Psoas muscle (tissue), 8 donors: ENCODE measurements around the gene GEMIN5. TPM values are rescaled to one million over a fixed set of nuclear protein-coding genes. Genes with fewer than 3 reads are reported as not detected.

ENCODE experiments used
- ATAC-seq, 4 donors: fragments of 200-7000 bp; cut with Tn5 transposase; one replicate each; pipeline ENCODE4 v1.9.1; 2020; ENCODE audit warnings: moderate library complexity in 3 of 4, mild to moderate bottlenecking in 2 of 4
- DNase-seq, 2 donors: peaks; one replicate each; pipeline ENCODE4 v3.0.0-alpha.2; 2020
- H3K27ac ChIP-seq: fragments of 200-600 bp; one replicate; pipeline ENCODE4 v1.8.0; 2022
- H3K27me3 ChIP-seq, 3 donors: fragments of 200-600 bp in 1 of 3; one replicate each; pipeline versions ENCODE4 v1.6.1 to v1.8.0; 2013 to 2022; ENCODE audit warnings: low read length in 2 of 3, mild to moderate bottlenecking in 2 of 3, moderate library complexity in 1 of 3; ENCODE audit not compliant: insufficient read depth in 3 of 3
- H3K36me3 ChIP-seq, 2 donors: fragments of 200-600 bp in 1 of 2; one replicate each; pipeline versions ENCODE4 v1.6.1 to v1.8.0; 2013 to 2022; ENCODE audit warnings: low read depth in 1 of 2, mild to moderate bottlenecking in 1 of 2, moderate library complexity in 1 of 2; ENCODE audit not compliant: insufficient read depth in 1 of 2
- H3K4me1 ChIP-seq: fragments of 200-600 bp; one replicate; pipeline ENCODE4 v1.8.0; 2022
- H3K4me3 ChIP-seq: fragments of 200-600 bp; one replicate; pipeline ENCODE4 v1.8.0; 2022; ENCODE audit warnings: mild to moderate bottlenecking
- H3K9me3 ChIP-seq: fragments of 200-600 bp; one replicate; pipeline ENCODE4 v1.8.0; 2022
- CTCF ChIP-seq: fragments of 200-600 bp; IDR thresholded peaks from one replicate; pipeline ENCODE4 v1.8.0; 2022; ENCODE audit warnings: antibody characterized with exemption
- WGBS, 3 donors: extraction: QIAGEN DNeasy Blood & Tissue Kit; methylation state at CpG; one replicate each; pipeline versions ENCODE4 v1.1.6 to v1.1.7; 2013; 5-methylcytosine and 5-hydroxymethylcytosine counted together
- intact Hi-C, 2 donors: fragments of 100-400 bp; cut with DNase I; formaldehyde crosslinking; loops; one replicate each; pipeline versions ENCODE4 v1.11.0 to v1.14.2; 2022
- polyA plus RNA-seq, 3 donors: library from polyadenylated mRNA; stranded (reverse); fragments of 200-250 nt; gene quantifications; one replicate each; pipeline ENCODE4 v1.2.3, GENCODE V29; 2013
- total RNA-seq, 4 donors: library from RNA; stranded (reverse); fragmentation: NEBNext Ultra II Directional in 2 of 4; extraction: Animal tissue kit (Norgen Biotek cat#: 25700) in 2 of 4; gene quantifications; one replicate each; pipeline versions ENCODE4 v1.2.1 to v1.2.4, GENCODE V29; 2021 to 2023
- donor health status: healthy with polysubstance abuse.
- donor health status: DM: no; HTN: no; CAD: no; lungs with moderate emphysema.
- donor health status: Bipolar disorder and iron deficiency.
- donor health status: healthy.
- donor health status: DM: yes; HTN: yes; CAD: no.
- donor health status: DM: no; HTN: no; CAD: no.
- donor health status: DM: no; HTN: no; CAD: no.
- donor health status: DM: yes; HTN: yes; CAD: no.

Gene GEMIN5
- total and polyA plus RNA-seq, 7 donors, result 6.6 to 23.1 (median 16.7) TPM

GRCh38 chr5:154849791-154850201 lies 88.2 kb downstream of the GEMIN5 start:
- 13 to 16% (median 14%) methylated on average over 2 of the region's 2 CpGs for WGBS, 3 donors
- DNase-seq (no peak), ATAC-seq (peak in 3 of 4 donors; percentile 15 to 42 (median 18))
- Histone ChIP-seq H3K4me1 (peaks cover 18% of the 10 kb centered on the region), H3K27ac (peak overlapping the region; percentile 64), H3K27me3 (no peaks in the 10 kb centered on the region), H3K9me3 (no peaks in the 10 kb centered on the region), H3K4me3 (peak overlapping the region; percentile 67), H3K36me3 (no peaks in the 10 kb centered on the region)
- intact Hi-C loops, result no loop called here
- TF ChIP-seq CTCF, result no peak

- peak overlapping the region; percentile 64 for H3K27ac ChIP-seq
- intact Hi-C loops, result no loop called here
- no peak for ATAC-seq
Measured at GRCh38 chr5:154849264-154849785, 88.7 kb downstream of the GEMIN5 start.

GRCh38 chr5:154844809-154845208 lies 93.2 kb downstream of the GEMIN5 start:
- no peak overlapping the region for H3K27ac ChIP-seq
- intact Hi-C loops, result no loop called here

More at GRCh38 chr5:154849264-154849785, 88.7 kb downstream of the GEMIN5 start:
- H3K4me1 ChIP-seq, result peaks cover 18% of the 10 kb centered on the region
- H3K36me3 ChIP-seq, result no peaks in the 10 kb centered on the region
- no peaks in the 10 kb centered on the region for H3K27me3 ChIP-seq
- no peak for DNase-seq
- TF ChIP-seq CTCF, result no peak
- WGBS, 3 donors, result 38 to 48% (median 45%) methylated on average over 6 of the region's 6 CpGs
- H3K4me3 ChIP-seq, result peak overlapping the region; percentile 67
- no peaks in the 10 kb centered on the region for H3K9me3 ChIP-seq

GRCh38 chr5:154842689-154843530 lies 95.1 kb downstream of the GEMIN5 start:
- intact Hi-C loops, result no loop called here
- H3K36me3 ChIP-seq, result peaks cover 0 to 4% of the 10 kb centered on the region in 2 donors
- H3K27me3 ChIP-seq, result no peaks in the 10 kb centered on the region
- DNase-seq, result no peak
- H3K27ac ChIP-seq, result no peak overlapping the region
- no peaks in the 10 kb centered on the region for H3K9me3 ChIP-seq
- ATAC-seq, result no peak
- H3K4me1 ChIP-seq, result no peaks in the 10 kb centered on the region
- TF ChIP-seq CTCF, result no peak
- 88 to 94% (median 91%) methylated on average over 6 of the region's 6 CpGs for WGBS, 3 donors
- H3K4me3 ChIP-seq, result no peak overlapping the region

More at GRCh38 chr5:154844809-154845208, 93.2 kb downstream of the GEMIN5 start:
- Histone ChIP-seq H3K27me3 (no peaks in the 10 kb centered on the region), H3K4me1 (peaks cover 9% of the 10 kb centered on the region), H3K36me3 (no peaks in the 10 kb centered on the region), H3K4me3 (no peak overlapping the region), H3K9me3 (no peaks in the 10 kb centered on the region)
- no peak for TF ChIP-seq CTCF
- no peak for DNase-seq
- ATAC-seq, result no peak
- whole genome bisulfite sequencing, 3 donors, result 81 to 92% (median 84%) methylated on average over 5 of the region's 5 CpGs
